Kidney capillary endothelial cell (primary cell): ENCODE data around the gene USP17L29.
"Not testable (repeated sequence)": the region's sequence is repeated elsewhere in the genome, so short reads cannot be mapped to it uniquely, and the experiment has no call there.

Experiments
- DNase-seq: peaks from one replicate; pipeline ENCODE4 v3.0.0-alpha.2; 2018; ENCODE audit warnings: low spot score

The USP17L29 gene

GRCh38 chr4:9353338-9353737 is at the start of gene USP17L29:
Gene USP17L29, plus strand, starts transcription at chr4:9353638. Its CDS starts 0 bp downstream, at chr4:9353638.
- not testable (repeated sequence) for DNase-seq

GRCh38 chr4:9324191-9324590 is 29.2 kb upstream of the USP17L29 start:
- not testable (repeated sequence) for DNase-seq

- DNase-seq = not testable (repeated sequence)
Measured at GRCh38 chr4:9324865-9325264, 28.6 kb upstream of the USP17L29 start, which contains the start of gene USP17L24. Gene USP17L24, plus strand, starts transcription at chr4:9325165. Its CDS starts 0 bp downstream, at chr4:9325165.

GRCh38 chr4:9329611-9330010 is 23.8 kb upstream of the USP17L29 start, which contains the start of gene USP17L25:
Gene USP17L25, plus strand, starts transcription at chr4:9329911. Its CDS starts 0 bp downstream, at chr4:9329911.
- not testable (repeated sequence) for DNase-seq

- not testable (repeated sequence) for DNase-seq
Measured at GRCh38 chr4:9334358-9334757, 19.1 kb upstream of the USP17L29 start, which contains the start of gene USP17L26. Gene USP17L26, plus strand, starts transcription at chr4:9334658. Its CDS starts 0 bp downstream, at chr4:9334658.

- DNase-seq = not testable (repeated sequence)
Measured at GRCh38 chr4:9339103-9339502, 14.3 kb upstream of the USP17L29 start, which contains the start of gene USP17L5. Gene USP17L5, plus strand, starts transcription at chr4:9339403. Its CDS starts 0 bp downstream, at chr4:9339403.

GRCh38 chr4:9343848-9344247 is 9.6 kb upstream of the USP17L29 start, which contains the start of gene USP17L27:
Gene USP17L27, plus strand, starts transcription at chr4:9344148. Its CDS starts 0 bp downstream, at chr4:9344148.
- DNase-seq = not testable (repeated sequence)

GRCh38 chr4:9348593-9348992 is 4.8 kb upstream of the USP17L29 start, which contains the start of gene USP17L28:
Gene USP17L28, plus strand, starts transcription at chr4:9348893. Its CDS starts 0 bp downstream, at chr4:9348893.
- not testable (repeated sequence) for DNase-seq

- not testable (repeated sequence) for DNase-seq
Measured at GRCh38 chr4:9350866-9351265, 2.6 kb upstream of the USP17L29 start.

GRCh38 chr4:9362829-9363228 is 9.4 kb downstream of the USP17L29 start, which contains the start of gene USP17L30:
Gene USP17L30, plus strand, starts transcription at chr4:9363129. Its CDS starts 0 bp downstream, at chr4:9363129.
- DNase-seq = not testable (repeated sequence)

- not testable (repeated sequence) for DNase-seq
Measured at GRCh38 chr4:9379881-9380280, 26.4 kb downstream of the USP17L29 start.

- DNase-seq = not testable (repeated sequence)
Measured at GRCh38 chr4:9381012-9381534, 27.6 kb downstream of the USP17L29 start.

- no peak for DNase-seq
Measured at GRCh38 chr4:9384126-9384525, 30.7 kb downstream of the USP17L29 start.

GRCh38 chr4:9389001-9389400 is 35.6 kb downstream of the USP17L29 start:
- DNase-seq = not testable (repeated sequence)
